HG02885 (cell line): ENCODE data around the gene RAB34.
A peak's percentile ranks its signal among the peaks of the same experiment; 100 is the strongest.

ENCODE experiments used
- ATAC-seq: cut with Tn5 transposase; IDR thresholded peaks from one replicate; pipeline ENCODE4 v1.9.1; 2021; ENCODE audit warnings: mild to moderate bottlenecking; ENCODE audit not compliant: unreplicated experiment, poor library complexity

The RAB34 gene

DNA sequence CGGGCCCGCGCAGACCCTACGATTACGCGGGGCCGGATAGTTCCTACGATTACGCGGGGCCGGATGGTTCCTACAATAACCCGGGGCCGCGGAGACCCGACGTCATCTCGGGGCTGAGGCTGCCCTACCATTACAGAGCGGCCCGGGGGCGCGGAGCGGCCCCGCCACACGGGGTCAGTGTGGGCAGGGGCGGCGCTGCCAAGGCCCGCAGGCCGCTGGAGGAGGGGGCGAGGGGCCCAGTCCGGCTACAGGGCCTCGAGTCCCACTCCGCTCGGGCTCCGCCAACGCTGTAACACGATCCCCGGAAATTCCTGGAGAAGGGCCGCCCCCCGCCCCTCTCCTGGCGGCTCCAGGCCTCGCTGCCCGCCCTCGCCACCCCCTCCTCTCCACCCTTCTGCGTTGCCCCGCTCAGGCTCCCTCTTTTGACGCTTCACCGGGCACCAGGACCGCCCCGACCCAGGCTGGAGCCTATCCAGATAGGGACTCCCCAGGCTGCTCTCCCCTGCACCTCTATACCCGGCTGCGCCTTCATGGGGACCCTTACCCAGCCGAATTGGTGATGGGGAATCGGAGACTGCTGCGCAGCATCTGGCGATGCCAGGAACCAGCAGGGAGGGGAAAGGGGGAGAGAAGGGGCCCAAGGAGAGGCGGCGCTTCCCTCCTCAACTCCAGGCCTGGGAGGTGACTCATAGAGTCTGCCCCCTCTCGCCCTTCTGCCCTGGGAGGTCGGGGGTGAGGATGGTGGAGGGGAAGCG, at the start of gene RAB34:
Gene RAB34, minus strand, starts transcription at position 291 of the 755 bp plus-strand sequence. CDS start 602 bp downstream, outside the sequence.
- ATAC-seq: no peak

DNA sequence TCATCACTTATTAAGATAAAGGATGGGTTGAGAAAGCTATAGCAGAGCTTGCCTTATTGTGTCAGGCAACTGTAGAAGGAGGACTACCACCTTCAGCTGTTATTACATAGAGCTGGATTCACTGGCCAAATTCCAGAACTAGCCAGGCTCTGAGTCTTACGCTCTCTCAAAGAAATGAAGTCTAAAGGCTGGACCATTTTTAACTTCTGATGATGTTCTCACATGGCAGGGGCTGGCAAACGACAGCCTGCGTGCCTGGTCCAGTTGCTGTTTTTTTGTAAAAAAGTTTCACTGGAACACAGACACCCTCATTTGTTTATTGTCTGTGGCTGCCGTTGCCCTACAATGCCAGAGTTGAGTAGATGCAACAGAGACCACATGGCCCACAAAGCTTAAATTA, 47.4 kb upstream of the RAB34 start:
- ATAC-seq: no peak

GRCh38 chr17:28763804-28764266, 46.2 kb upstream of the RAB34 start:
- ATAC-seq: no peak

DNA sequence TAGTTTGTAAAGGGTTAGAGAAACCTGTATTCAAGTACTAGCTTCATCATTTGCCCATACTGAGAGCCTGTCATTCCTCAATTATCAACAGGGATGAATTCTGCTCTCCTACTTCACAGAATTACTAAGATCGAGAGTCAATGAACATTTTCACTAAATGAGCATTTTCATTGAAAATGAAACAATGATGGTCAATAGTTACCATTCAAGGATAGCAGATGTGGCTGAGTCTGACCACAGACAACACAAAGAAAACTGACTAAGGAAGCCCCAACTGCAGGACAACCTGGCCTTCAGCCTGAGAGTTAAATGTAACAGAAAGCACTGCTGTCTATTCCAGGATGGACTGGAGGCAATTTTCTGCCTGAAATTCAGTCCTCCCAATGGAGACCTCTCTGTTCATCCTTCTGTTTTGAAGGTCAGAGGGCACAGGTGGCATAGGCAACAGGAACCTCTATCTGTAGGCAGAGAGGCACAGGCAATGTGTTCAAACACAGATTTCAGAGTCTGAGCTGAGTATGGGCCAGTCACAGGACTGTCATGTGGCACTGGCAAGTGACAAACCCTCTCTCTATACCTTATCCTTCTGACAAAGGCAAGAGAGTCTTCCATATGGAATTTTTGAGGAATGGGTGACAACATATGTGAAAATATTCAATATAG, 45.6 kb upstream of the RAB34 start:
- ATAC-seq: no peak

DNA sequence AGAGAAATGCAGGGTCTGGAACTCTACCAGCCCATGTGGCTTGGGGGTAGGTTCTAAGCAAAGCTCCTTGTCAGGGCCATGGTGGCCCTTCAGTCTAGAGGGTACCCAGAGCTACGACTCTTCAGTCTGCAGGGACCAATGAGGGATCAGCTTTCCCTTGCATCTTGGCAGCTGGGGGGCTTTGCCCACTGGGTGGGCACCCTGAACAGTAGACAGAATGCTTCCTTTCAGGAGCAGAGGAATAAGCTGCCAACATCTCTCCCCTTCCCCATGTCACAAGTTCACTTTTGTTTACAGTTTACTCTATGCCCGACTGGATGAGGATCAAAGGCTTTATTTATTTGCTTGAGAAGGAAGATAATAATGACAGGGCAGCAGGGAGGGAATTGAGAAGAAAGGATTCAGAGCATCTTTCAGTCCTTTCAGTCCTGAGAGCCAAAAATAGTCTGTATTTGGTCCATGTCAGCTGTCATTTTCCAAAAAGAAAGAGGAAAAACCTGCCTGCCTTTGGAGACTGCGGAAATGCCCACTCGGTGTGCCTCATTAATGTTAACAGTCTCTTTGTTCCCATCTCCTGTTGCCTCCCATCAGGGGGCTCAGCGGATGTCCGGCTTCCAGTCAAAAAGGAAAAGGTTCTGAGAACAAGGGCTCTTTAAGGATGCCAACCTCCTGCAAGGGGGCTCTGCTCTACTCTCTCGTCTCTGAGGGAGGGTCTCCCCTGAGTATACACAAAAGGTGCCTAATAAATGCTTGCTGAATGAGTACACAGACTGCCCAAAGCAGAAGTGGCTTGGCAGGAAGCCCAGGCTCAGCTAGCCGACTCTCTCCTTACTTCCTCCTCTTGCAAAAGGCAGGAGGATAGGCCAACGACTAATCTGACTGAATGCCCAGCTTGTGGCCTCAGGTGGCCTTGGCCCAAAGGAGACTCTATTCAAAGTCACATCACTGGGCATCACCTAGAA, 43.2 kb upstream of the RAB34 start:
- ATAC-seq: no peak

GRCh38 chr17:28759256-28759865, 41.7 kb upstream of the RAB34 start:
- no peak for ATAC-seq

- ATAC-seq: no peak
These were observed 40.9 kb upstream of the RAB34 start for GRCh38 chr17:28758411-28759121.

- ATAC-seq: no peak
These were observed 38.6 kb upstream of the RAB34 start for GRCh38 chr17:28756049-28756804.

DNA sequence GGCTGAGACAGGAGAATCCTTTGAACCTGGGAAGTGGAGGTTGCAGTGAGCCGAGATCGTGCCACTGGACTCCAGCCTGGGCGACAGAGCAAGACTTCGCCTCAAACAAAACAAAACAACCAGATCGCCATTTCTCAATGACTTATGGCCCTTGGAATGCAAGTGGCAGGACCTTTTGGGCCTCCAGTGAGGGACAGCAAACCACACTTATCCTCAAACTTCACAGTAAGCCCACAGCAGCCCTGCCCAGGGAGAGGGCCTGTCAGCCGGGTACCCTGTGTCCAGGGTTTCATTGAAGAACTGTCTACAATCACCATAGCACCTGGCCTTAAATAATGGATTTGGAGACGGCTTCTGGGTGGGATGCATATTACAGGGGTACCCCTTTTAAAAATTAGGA, 37.8 kb upstream of the RAB34 start:
- no peak for ATAC-seq

- no peak for ATAC-seq
These were observed 34.1 kb upstream of the RAB34 start for GRCh38 chr17:28751600-28752366.

DNA sequence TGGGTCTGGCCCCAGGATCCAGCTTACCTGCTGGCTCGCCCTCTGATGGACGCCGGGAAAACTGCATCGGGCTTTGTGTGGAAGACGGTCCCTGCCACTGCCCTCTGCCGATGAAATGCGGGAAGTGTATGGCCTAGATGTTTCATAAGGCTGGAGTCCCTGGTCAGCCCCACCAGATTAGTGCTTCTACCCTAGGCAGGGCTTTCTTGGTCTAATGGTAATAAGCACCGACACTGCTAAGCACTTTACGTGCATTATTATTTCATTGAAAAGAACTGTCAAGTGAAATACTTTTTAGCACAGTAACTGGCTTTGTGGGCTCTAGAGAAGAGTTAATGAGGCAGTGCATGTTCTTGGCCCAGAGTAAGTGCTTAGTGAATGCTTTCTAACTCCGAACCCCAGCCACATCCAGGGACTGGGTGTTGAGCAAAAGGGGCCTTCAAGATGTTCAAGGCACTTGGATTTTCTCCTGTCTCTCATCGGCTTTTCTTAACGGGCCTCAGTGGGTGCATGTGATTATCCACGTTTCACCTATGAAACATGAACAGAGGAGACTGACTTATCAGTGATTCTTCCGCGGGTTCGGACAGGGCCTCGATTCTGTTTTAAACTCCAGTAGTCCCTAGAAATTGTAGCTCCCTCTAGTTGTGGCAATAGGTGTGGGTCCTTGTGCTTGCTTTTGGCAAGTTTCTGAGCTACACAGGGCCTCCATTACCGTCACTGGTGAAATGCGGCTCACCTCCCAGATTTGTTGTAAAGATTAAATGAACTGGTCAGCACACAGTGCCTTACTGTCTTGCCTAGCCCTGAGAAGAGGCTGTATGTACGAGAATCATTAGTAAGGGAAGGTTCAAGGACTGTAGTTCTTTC, 32.7 kb upstream of the RAB34 start:
- peak; percentile 77 for ATAC-seq

GRCh38 chr17:28749516-28750177, 32.0 kb upstream of the RAB34 start:
- no peak for ATAC-seq

DNA sequence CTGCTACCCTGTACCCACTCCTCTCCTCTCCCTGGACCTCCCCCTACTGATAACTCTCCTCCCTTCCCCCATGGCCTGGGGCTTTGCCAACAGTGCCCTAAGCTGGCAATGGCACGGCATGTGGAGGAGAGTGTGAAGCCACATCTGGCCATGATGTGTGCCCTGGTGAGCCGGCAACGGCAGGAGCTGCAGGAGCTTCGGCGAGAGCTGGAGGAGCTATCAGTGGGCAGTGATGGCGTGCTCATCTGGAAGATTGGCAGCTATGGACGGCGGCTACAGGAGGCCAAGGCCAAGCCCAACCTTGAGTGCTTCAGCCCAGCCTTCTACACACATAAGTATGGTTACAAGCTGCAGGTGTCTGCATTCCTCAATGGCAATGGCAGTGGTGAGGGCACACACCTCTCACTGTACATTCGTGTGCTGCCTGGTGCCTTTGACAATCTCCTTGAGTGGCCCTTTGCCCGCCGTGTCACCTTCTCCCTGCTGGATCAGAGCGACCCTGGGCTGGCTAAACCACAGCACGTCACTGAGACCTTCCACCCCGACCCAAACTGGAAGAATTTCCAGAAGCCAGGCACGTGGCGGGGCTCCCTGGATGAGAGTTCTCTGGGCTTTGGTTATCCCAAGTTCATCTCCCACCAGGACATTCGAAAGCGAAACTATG, 31.3 kb upstream of the RAB34 start:
- ATAC-seq: no peak

DNA sequence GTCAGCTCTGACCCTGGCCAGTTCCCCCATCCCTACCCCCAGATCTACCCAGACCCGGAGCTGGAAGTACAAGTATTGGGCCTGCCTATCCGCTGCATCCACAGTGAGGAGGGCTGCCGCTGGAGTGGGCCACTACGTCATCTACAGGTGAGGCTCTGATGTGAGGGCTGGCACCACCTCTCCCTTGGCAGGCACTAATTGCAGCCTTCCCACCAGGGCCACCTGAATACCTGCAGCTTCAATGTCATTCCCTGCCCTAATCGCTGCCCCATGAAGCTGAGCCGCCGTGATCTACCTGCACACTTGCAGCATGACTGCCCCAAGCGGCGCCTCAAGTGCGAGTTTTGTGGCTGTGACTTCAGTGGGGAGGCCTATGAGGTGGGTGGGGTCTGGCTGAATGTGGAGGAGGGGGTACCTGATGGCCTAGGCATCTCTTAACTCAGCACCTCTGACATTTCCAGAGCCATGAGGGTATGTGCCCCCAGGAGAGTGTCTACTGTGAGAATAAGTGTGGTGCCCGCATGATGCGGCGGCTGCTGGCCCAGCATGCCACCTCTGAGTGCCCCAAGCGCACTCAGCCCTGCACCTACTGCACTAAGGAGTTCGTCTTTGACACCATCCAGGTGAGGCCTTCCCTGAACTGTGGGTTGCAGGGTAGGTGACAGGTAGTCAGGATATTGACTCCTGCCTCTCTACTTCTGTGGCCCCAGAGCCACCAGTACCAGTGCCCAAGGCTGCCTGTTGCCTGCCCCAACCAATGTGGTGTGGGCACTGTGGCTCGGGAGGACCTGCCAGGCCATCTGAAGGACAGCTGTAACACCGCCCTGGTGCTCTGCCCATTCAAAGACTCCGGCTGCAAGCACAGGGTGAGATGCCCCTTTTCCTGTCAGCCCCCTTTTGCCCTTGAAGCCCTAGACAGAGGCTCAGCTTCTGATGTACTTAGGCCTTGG, 30.4 kb upstream of the RAB34 start:
- ATAC-seq: no peak

- ATAC-seq: no peak
These were observed 29.5 kb upstream of the RAB34 start for GRCh38 chr17:28747051-28747691.
